ENCODE results near the gene EXOSC10.
"Not testable (repeated sequence)": the region's sequence is repeated elsewhere in the genome, so short reads cannot be mapped to it uniquely, and the experiment has no call there.

The EXOSC10 gene

DNA sequence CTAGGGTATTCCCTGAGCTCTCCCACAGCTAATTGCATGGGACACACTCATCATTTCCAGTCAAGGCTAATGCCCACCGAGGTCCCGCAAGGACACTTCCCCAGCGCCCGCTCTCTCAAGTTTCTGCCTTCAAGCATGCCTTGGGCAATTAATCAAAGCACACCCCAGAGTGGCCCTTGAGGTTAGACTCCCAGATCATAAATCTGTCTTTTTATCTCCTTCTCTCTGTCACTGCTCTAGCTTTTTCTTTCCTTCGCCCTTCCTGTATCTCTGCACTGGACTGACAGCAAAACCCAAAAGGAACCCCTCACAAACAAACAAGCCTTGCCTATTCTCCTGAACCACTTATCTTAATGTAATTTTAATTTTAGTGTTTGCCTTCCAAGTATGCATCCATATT is 7.9 kb upstream of the EXOSC10 start:
- no peak for DNase-seq

DNA sequence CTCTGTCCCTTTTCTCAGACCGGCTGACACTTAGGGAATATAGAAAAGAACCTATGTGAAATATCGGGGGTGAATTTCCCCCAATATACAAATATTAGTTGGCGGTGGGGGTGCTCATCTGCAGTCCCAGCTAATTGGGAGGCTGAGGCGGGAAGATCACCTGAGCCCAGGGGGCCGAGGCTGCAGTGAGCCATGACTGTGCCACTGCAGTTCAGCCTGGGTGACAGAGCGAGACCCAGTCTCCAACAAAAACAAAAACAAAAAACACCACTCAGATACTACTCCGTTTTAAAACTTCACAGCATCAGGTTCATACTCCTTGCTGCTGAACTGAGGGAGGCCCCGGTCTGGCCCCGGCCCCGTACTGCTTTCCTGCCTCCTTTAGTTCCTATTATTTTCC is 5.9 kb upstream of the EXOSC10 start:
- no peak for DNase-seq

DNA sequence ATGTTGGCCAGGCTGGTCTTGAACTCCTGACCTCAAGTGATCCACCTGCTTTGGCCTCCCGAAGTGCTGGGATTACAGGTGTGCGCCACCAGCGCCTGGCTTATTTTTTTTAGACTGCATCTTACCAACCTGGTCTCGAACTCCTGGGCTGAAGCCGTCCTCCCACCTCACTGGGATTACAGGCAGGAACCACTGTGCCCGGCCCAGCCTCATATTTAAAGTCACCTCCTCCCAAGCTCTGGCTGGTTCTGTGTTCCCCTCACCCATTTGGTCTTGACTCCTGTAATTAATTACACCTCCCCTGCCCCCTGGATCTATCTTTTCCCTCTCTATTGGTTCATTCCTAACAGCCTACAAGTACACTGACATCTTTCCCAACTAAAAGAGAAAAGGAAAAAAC is 1.7 kb upstream of the EXOSC10 start:
- DNase-seq, result no peak

DNA sequence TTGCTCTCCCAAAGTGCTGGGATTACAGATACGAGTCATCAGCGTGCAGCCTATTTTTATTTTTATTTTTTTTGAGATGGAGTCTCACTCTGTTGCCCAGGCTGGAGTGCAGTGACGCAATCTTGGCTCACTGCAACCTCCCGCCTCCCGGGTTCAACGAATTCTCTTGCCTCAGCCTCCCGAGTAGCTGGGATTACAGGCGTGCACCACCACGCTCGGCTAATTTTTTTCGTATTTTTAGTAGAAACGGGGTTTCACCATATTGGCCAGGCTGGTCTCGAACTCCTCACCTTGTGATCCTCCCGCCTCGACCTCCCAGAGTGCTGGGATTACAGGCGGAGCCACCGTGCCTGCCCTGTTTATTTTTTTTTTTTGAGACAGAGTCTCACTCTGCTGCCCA is 1.1 kb upstream of the EXOSC10 start:
- not testable (repeated sequence) for DNase-seq

DNA sequence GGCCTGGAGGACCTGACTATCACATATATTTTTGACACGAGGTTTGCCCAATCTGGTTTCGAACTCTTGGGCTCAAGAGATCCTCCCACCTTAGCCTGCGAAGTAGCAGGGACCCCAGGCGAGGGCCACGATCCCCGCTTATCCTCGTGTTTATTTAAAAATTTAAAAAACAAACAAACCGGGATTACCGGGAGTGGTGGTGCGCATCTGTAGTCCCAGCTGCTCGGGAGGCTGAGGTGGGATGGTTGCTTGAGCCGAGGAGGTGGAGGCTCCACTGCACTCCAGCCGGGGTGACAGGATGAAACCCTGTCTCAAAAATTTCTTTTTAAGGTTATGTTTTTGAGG is 452 bp upstream of the EXOSC10 start:
- no peak for DNase-seq

DNA sequence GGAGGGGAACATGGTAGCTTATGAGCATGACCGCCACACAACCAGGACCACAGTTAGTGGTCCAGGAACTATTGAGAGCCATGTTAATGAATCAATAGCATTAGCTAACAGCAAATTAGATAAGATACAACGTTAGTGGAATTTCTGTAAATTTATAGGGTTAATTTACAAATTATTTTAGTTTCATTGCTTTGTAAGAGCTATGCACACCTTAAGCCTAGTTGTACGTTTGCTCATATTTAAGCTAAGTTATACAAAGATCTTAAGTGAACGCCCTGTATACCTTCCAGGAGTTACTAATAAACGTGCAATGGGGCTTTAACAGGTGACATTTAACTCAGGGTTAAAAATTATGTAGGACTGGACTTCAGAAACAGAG is 749 bp downstream of the EXOSC10 start:
- DNase-seq, result no peak

DNA sequence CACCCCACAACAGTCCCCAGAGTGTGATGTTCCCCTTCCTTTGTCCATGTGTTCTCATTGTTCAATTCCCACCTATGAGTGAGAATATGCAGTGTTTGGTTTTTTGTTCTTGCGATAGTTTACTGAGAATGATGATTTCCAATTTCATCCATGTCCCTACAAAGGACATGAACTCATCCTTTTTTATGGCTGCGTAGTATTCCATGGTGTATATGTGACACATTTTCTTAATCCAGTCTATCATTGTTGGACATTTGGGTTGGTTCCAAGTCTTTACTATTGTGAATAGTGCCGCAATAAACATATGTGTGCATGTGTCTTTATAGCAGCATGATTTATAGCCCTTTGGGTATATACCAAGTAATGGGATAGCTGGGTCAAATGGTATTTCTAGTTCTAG is 15.9 kb downstream of the EXOSC10 start:
- not testable (repeated sequence) for DNase-seq

DNA sequence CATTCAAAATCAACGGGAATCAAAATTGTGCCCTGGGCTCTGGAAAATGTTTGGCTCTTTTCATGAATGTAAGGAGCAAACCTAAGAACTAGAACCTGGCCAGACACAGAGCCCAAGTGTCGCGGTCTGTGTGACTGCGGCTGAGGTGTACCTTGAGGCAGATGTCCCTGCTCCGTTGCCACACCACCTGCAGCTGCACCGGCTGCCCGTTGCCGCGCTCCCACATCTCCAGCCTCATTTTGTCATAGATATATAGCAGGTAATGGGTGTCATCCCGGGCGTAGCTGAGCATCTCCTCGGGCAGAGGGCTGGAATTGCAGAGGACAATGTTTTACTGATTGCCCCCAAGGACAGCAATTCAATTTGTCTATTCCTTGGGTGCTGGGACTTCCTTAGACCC is 18.7 kb downstream of the EXOSC10 start:
- no peak for DNase-seq

DNA sequence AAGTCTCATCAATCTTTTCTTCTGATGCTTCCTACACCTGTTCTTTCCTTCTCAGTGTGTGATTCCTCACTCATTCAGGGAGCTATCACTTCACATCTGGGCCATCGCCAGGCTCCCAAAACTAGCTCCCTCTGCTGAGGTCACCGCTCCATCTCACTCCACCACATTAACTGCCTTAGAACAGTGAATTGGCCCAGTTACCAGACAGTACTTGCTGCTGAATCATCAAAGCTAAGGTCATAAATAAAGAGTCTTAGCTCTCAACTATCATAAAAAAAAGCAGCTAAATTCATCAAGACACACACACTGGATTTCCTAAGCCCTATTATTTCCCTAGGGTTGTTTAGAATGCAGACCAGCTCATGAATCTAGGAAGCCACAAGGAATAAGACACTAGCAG is 21.0 kb downstream of the EXOSC10 start:
- DNase-seq, result no peak

DNA sequence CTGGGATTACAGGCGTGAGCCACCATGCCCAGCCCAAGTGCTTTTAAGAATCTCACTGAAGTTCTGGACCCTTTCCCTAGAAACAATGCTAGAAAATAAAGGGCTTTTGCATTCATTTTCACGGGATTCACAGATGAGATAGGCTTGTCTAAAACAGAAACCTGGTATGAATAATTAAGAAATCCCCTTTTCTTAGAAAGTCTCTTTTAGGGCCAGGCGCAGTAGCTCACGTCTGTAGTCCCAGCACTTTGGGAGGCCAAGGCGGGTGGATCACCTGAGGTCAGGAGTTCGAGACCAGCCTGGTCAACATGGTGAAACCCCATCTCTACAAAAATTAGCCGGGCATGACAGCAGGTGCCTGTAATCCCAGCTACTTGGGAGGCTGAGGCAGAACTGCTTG is 26.3 kb downstream of the EXOSC10 start:
- DNase-seq, result not testable (repeated sequence)

DNA sequence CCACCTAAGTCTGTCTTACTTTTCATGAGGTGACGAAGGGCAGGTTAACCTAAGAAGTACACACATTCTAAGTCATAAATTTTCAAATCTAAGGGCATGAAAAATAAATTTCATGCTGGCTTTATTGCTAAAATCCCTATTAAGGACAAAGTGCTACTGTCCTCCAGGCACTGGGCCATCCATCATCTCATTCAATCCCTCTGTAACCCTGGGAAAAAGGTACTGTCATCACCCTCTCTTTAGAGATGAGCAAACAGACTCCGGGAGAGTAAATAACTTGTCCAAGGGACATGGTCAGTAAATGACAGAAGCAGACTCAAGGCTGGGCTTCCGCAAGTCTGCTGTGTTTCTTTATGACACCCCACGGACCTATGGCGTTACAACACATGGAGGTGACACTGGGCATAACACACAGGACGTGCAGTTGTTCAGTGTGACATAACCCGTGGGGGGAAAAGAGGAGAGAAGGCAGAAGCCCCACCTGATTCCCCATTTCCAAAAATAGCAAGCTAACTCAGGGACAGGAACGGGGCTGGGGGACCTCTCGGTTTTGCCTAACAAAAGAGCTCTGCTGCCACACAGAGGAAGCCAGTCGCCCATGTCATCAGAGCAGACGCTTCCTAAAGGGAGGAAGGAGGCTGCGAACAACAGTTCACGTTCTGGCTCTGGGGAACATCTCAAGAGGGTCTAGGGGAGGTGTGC is 27.3 kb downstream of the EXOSC10 start:
- no peak for DNase-seq

DNA sequence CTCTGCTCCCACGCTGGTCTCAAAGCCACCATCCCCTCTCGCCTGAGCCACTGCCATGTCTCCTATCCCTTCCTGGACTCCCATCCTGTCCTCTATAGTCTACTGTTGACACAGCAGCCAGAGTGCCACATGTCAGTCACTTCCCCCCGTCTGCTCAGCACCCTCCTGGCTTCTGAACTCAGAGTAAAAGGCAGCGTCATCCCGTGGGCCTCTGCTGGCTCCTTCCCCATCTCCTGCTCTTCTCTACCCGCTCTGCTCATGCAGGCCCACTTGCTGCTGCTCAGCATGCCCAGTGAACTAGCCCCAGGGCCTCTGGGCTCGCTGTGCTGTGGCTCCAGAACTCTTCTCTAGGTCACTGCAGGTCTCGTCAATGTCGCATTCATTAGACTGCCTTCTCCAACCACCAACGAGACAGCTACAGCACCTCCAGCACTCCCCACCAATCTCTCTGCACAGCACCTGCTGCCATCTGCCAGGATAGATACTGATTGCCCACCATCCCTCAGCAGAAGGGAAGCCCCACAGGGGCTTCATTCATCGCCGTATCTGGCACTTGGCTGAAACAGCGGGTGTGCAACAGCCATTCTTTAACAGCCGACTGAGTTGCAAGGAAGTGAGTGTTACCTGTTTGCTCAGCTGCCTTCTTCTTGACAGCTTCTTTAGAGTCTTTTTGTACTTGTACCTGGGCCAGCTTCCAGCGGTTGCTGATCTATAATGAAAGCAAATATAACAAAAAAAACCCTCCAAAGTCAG is 28.0 kb downstream of the EXOSC10 start:
- DNase-seq, result no peak

DNA sequence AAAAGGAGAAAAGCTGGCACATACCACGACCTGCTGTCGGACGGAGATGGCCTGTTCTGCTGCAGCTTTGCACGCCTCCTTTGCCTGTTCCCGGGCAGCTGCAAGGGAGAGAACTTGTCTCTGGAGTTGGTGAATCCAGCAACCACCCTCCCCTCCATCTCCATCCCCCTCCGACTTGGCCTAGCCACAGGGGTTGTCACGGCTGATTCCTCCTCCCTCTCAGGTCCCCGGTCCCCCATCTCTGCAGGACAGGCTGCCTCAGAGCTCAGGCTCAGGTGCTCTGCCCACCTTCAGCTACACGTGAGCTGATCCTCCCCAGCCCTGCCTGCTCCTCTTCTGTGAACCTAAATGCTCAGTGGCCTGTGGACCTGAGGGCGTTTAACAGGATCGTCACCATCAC is 28.8 kb downstream of the EXOSC10 start:
- no peak for DNase-seq

DNA sequence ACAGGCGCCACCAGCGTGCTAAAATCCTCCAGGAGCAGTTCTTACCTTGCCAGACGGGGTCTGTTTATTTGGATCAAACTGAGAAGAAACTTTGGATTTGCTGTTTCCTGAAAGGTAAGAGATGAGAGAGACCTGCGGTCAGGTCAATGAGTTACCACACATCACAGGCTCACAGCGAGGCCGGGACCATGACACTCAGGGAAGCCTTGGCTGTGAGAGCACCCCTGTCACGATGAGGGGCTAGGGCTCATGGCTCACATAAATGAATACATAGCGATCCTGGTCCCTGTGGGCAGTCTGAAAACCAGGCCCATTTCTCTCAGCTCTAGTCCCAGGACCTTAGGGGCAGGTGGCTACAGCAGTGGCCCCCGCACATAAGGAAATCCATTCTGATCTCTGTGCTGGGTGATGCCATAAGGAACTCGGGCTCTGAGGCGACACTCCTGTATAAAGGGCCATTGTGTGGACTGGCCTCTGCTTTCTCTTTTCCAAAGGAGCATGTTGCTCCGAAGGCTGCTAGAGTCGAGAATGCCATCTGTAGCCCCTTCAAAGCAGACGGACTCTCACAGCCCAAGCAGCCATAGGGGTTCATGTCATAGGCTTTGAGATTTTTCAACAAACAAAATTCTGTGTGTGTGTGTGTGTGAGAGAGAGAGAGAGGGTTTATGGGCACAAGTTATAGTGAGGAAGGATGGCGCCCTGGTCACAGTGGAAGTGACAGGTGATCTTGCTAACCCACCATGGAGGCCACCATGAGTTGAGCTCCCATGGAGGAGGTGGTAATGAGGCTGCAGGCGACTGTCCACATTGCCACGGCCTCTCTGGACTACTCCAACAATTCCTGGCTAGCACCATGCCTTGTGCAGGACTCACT is 30.8 kb downstream of the EXOSC10 start:
- DNase-seq, result no peak

DNA sequence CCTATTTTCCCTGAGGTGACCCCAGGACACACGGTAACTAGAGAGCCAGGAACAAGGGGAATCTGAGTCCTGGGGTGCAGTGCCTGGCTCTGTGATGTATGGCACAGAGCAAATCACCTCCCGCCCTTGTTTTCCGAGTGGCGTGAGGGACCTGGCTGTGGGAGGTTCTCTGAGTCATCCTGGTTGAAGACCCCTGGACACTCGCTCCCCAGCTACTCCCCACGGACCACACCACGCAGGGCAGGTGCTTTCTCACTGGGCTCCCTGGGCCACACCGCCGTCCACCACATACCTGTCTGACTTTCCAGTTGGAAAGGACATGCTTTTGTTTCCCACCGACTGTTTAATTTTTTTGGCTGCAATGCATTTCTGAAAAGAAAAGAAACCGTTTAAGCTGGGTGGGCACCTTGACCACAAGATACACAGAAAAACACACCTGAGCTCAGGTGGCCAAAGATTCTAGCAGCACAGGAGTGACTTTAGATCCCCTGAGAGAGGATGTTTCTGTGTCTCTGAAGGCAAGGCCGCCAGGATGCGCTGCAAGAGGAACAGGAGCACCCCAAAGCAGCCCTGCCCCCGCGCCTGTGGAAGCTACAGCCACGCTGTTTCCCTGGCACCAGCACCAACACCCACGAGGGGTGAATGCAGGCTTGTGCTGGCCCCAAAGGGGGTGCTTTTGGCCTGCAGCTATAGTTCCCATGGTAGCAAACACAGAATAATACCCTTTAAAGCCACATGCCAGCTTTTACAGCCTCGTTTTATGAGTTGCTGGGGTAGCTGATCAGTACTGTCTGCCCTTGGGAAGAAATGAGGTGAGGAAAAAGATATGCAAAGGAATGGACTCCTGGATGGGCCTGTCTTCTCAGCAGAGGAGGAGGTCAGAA is 31.7 kb downstream of the EXOSC10 start:
- DNase-seq, result no peak

DNA sequence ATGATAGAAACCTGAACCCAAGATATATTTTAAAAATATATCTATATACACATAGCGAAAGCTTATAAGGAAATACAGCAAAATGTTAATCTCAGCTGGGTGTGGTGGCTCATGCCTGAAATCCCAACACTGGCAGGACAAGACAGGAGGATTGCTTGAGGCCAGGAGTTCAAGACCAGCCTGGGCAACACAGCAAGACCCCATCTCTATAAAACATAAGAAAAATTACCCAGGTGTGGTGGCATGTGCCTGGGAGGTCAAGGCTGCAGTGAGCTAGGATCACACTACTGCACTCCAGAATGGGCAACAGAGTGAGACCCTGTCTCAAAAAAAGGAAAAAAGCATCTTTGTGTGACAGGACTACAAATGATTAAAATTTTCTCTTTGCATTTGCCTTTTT is 33.9 kb downstream of the EXOSC10 start:
- no peak for DNase-seq

DNA sequence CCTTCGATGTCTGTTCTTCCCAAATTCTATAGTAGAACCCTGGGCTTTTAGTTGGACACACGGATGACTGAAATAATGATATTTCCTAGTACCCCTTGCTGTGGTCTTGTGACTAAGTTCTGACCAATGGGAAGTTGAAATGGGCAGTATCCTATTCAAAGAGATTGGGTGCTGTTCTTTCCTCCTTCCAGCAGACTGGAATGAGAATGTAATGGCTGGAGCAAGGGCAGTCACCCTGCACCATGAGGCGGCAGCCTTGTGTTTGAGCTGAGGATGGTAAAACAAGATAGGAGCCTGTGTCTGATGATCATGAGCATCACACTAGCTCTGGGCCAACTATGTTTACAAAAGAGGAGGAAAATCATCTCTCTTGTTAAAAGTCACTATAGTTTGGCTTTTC is 34.7 kb downstream of the EXOSC10 start:
- DNase-seq, result no peak

DNA sequence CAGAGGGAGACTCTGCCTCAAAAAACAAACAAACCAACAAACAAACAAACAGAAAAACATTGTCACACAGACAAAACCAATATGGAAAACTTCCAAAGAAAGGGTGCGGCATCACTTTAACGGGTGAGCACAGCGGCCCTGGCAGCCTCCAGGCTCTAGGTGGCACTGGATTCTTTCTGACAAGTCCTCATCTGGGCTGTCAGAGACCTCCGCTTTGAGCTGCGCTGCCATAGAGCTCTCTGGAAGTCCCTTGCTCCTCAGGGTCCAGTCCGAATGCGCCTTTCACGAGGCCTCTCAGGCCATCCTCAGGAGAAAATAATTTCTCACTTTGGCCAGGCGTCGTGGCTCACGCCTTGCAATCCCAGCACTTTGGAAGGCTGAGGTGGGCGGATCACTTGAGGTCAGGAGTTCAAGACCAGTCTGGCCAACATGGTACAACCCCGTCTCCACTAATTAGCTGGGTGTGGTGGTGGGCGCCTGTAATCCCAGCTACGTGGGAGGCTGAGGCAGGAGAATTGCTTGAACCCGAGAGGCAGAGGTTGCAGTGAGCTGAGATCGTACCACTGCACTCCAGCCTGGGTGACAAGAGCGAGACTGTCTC is 35.6 kb downstream of the EXOSC10 start:
- DNase-seq, result not testable (repeated sequence)

DNA sequence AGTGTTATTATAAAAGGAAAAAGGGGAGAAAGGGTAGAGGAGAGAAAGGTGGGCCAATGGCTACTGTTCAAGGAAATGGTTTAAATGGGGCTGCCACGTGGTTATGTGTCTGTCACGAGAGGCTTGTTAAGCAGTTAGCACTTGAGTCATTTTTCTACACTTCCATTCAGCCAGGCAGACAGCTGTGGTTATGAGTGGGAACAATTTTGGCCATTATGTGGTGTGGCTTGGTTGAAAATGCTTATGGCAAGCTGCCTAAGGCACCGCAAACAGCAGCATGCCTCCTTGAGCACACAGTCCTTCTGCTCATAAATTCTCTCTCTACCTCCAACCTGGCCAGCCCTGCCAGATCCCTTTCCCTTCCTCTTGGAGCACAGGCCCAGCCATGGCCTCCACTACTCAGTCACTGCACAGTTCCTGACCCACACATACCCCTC is 36.7 kb downstream of the EXOSC10 start:
- no peak for DNase-seq

DNA sequence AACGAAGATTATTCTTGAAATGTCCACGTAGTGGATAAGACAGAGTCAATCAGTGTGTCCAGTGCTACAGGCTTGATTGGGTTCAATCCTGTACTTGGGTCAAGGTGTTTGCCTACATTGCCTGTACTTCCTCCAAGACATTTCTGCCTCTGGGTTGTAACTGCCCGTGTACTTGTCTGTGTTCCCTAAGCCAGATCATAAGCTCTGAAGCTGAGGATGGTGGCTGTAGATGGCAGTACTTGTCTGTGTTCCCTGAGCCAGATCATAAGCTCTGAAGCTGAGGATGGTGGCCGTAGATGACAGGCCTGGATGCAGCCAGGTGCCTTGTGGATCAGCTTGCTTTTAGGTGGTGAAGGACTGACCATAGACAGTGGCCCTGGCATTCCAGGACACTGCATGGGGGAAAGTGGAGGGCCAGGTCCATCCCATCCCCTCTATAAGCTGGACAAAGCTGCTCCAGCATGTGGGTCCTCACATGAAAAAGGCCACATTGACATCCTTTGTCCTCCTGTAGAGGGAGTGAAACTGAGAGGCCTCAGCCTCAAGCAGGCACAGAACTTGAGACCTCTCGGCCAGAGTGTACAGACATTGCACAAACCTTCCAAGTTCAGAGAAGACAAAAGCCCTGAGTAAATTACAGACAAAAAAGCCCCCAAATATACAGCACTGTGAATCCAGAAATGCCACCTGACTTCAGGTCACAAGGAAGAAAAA is 37.9 kb downstream of the EXOSC10 start:
- no peak for DNase-seq

DNA sequence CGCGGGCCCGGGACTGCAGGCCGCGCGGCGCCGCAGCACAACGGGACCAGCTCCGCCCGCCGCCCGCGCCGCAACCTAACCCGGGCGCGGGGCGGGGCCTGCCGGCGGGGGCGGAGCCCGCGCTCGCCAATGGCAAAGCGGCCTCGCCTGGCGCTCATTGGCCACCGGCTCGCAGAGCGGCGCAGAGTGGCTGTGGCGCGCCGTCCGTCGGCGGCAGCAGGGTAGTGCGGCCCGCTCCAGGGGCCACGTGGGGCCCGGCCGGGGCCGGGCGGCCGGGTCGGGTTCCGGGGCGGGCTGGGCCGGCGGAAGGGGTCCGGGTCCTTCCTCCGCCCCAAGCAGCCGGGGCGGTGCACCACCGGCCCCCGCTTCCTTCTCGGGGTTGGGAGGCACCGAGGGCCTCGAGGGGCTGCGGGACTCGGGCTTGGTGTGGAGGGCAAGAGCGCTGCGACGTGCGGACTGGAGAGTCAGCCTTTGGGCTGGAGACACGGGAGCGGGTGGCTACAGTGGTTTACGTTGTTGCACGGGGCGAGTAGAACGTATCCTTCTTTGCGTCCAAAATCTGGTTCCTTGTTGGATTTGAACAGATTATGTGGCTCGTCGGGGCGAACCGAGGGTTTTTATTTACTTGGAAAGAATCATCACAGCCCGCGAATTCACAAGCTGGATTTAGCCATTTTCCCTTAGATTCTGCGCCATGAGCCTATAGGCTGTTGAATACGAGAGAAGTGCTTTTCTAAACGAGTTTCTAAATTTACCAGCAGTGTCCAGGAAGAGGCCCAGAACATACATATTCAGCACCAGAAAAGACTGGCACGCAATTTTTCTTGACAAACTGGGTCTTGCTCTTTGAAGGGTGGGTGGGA is 39.5 kb downstream of the EXOSC10 start, which contains the start of gene SRM:
SRM (minus strand) TSS at position 51 of the 863 bp plus-strand sequence. CDS start 75 bp downstream, outside the sequence.
- peak; percentile 87 for DNase-seq
